T-helper 1 cell treated with Interleukin-12 subunit alpha and Interleukin-12 subunit beta and Interleukin-4 antibody, amounts not matched to agents 30 ng/mL and 1 ng/mL, for 36 hours (primary cell): Measurements from ENCODE around the gene HS3ST6. TPM values are rescaled to one million over a fixed set of nuclear protein-coding genes. Genes with fewer than 3 reads are reported as not detected.
"Not testable (repeated sequence)": the region's sequence is repeated elsewhere in the genome, so short reads cannot be mapped to it uniquely, and the experiment has no call there.

ENCODE experiments used
- intact Hi-C: fragments of 100-400 bp; cut with micrococcal nuclease; formaldehyde crosslinking; loops from one replicate; pipeline ENCODE4 v1.15.1; 2024
- total RNA-seq: library from RNA; stranded (reverse); gene quantifications from 2 replicates; pipeline ENCODE4 v1.2.3, GENCODE V29; 2022

Gene HS3ST6
- total RNA-seq, 1 donor from 2014 or later, result not detected

DNA sequence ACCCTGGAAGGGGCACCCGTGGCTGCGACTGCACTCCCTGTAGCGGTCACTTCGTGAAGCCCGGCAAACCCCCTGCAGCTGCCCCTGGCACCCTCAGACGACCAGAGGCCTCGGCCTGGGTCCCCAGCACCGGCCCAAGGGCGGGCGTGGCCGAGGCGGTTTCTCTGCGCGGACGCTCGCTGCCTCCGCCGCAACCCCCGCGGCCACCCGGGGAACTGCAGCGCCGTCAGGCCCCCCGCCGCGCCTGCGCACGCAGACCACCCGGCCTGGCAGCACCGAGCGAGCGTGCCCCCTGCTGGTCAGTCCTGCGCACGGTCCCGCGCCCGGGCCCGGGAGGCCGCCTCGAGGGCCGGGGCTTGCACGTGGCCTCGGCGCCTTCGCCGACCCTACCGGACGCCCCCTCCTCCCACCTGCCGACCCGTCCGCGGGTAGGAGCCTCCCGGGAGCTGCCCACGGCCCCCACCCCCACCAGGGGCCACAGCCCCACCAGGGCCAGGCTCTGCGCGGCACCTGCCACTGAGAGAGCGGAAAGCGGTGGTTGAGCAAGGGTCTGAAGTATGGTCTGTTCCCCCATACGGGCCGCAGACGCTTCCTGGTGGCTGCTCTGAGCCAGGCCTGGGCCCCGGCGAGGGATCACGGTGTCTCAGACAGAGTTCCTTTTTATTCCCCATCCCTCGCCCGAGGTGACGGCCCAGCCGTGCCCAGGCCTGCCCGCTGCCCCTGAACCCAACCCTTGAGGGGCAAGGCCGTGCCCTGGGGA lies 11.5 kb upstream of the HS3ST6 start:
- intact Hi-C loops, result loop anchor here (1.0 to 5.0 kb wide), 4 partner anchors 13 to 156 kb away; partner anchors contain the start of genes FAHD1, HAGH, MRPS34 and MSRB1

DNA sequence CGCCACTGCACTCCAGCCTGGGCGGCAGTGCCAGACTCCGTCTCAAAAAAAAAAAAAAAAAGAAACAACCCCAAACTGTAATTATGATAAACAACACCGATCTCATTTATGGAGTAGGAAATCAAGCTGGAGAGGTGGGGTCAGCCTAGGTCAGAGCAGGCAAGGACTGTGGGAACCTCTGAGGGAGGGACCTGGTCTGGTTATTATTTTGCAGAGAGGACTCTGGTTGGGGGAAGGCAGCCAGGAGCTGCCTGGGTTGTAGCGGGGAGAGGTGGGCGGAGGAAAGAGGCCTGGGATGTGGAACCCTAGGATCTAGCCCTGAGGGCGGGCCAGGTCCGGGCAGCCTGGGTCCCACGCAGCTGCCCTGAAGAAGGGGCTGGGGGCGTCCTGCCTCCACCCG lies 10.9 kb upstream of the HS3ST6 start:
- intact Hi-C loops, result loop anchor here (1.0 to 5.0 kb wide), 4 partner anchors 14 to 156 kb away; partner anchors contain the start of genes FAHD1, HAGH, MRPS34 and MSRB1

DNA sequence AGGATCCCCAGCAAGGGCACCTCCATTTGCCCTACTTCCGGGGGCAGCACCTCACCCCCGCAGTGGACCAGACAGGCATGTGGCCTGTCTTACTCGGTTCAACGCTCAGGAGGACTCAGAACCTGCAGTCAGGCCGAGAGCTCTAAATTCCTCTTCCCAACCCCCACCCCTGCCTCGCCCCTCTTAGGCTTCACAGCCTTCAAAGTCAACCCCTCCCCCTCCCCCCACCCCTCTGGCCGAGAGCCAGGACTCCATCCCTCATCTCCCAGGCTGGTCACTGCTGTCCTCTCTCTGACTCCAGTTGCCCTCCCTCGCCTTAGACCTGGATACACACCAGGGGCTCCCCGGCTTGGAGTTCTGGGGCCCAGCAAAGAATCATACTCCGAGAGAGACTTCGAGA lies 8.1 kb upstream of the HS3ST6 start:
- intact Hi-C loops, result loop anchor here (5.0 kb wide), 1 partner anchor 99 kb away; the partner anchor contains the start of genes FAHD1 and HAGH

DNA sequence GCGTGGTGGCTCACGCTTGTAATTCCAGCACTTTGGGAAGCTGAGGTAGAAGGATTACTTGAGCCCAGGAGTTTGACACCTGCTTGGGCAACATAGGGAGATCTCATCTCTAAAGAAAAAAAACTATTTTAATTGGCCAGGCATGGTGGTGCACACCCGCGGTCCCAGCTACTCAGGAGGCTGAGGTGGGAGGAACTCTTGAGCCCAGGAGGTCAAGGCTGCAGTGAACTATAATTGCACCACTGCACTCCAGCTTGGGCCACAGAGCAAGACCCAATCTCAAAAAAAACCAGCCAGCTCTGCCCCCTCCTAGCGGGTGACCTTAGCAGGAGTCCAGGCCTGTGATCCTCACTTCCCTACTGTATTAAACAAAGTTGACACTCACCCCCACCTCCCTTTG lies 5.9 kb upstream of the HS3ST6 start:
- intact Hi-C loops, result no loop called here

DNA sequence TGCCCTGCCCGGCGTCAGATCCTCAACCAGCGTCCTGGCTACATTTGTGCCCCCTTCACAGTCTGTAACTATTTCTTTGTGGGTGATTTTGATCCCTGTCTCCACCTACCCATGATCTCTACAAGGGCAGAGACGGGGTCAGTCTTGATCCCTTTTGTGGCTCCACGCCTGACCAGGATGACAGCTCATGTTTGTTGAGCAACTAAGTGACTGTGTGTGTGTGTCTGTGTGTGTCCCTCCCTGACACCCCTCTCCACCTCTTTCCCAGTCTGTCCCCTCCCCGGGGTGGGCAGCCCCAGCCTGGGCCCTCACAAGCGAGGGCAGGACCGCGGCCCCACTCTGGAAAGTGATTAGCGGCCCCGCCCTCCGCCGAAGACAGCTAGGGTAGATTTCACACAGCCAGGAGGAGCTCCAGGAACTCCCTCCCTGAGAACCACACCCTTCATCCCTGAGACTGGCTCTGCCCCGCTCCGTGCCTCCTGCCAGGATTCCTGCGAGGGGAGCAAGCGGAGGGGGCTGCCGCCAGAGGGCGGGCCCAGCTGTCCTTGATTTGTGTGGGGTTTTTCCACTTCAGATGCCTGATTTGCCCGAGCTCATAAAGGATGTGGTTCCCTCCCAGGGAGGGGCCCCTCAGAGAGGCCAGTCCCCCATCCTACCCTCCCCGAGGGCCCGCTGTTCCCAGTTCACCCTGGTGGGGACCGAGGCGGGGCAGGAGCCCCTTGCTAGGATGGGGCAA lies 5.3 kb upstream of the HS3ST6 start:
- intact Hi-C loops, result no loop called here

DNA sequence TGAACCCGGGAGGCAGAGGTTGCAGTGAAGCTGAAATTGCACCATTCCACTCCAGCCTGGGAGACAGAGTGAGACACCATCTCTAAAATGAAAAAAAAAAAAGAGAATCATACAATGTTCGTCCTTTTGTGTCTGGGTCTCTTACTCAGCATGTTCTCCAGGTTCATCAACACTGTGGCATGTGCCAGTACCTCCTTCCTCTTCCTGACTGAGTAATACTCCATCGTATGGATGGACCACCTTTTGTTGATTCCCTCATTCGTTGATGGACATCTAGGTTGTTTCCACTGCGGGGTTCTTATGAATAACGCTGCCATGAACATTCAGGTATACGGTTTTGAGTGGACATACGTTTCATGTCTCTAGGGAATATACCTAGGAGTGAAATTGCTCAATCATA lies 4.1 kb upstream of the HS3ST6 start:
- intact Hi-C loops, result no loop called here

DNA sequence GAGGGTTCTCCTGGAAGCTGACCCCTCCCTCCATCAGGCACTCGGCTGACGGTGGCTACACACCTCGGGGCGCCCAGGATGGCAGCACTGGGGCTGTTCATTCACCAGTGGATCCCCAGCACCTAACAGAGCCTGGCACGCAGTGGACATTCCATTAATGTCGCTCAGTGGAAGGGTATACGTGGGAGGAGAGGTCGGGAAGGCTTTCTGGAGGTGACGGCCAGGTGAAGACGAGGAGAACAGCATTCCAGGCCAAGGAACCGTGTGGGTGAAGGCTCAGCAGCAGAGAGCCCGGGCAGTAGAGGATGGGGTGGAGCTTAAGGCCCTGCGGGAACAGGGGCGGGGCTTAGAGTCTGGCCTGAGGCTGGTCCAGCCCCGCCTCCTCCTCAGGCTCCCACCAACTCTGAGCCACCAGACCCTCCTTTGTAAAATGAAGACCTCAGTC lies 2.5 kb upstream of the HS3ST6 start:
- intact Hi-C loops, result no loop called here

DNA sequence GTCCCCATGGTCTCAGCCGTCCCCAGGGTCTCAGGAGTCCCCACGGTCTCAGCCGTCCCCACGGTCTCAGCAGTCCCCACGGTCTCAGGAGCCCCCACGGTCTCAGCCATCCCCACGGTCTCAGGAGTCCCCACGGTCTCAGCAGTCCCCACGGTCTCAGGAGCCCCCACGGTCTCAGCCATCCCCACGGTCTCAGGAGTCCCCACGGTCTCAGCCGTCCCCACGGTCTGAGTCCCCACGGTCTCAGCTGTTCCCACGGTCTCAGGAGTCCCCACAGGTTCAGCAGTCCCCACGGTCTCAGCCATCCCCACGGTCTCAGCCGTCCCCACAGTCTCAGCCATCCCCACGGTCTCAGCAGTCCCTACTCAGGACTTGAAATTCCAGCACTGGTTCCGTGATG lies 1.9 kb upstream of the HS3ST6 start:
- intact Hi-C loops, result not testable (repeated sequence)

DNA sequence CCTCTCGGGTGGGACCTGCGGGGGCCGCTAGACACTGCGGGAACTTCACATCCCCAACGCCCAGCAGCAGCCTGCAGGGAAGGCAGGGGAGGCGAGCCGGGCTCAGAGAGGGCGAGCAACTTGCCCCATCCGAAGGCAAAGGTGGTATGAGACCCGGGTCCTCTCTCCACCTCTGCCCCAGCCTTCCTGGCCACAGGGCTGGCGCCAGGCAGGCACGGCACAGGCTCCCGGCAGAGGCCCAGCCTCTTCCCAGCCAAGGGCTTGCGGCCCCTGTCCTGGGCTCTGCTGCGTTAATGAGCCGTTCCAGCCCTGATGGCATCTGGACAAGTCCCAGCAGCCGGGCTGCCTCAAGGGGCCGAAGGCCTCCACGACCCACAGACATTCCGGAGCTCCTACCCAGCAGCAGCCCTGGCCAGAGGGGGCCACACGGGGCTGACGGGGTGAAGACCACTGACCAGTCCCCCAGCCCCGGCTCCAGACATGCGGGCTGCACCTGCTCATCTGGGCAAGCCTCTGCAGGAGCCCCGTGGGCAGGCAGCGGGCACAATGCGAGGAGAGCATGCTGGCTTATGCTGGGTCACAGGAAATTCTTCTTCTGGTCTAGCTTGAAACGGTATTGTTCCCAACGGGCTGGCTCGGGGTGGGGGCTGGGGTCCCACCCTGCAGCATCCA lies 1.2 kb upstream of the HS3ST6 start:
- intact Hi-C loops, result no loop called here

DNA sequence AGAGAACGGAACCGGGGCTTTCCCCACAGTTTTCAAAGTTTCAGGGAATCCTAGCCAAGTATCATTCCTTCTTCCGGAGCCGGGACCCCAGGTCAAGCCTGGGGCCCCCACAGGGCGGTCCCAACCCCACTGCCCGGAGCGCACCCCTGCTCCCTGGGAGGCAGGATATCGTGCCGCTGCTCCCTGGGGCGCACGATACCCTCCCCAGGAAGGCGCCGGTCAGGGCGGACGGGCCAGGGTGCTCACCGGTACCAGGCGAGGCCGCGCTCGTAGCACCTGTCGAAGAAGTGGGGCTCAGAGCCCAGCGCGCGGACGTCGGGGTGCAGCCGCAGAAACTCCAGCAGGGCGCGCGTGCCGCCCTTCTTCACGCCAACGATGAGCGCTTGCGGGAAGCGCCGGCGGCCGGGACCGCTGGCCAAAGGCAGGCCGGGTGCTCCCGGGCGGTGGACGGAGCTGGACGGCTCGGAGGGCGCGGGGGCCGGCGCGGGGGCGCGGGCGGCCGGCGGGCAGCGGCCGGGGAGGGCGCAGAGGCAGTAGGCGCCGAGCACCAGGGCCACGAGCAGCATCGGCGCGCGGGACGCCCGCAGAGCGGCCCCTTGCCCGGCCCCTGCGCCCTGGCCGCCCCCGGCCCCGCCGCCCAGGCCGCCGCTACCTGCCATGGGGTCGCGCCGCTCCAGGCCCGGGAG lies 407 bp downstream of the HS3ST6 start:
- intact Hi-C loops, result no loop called here

DNA sequence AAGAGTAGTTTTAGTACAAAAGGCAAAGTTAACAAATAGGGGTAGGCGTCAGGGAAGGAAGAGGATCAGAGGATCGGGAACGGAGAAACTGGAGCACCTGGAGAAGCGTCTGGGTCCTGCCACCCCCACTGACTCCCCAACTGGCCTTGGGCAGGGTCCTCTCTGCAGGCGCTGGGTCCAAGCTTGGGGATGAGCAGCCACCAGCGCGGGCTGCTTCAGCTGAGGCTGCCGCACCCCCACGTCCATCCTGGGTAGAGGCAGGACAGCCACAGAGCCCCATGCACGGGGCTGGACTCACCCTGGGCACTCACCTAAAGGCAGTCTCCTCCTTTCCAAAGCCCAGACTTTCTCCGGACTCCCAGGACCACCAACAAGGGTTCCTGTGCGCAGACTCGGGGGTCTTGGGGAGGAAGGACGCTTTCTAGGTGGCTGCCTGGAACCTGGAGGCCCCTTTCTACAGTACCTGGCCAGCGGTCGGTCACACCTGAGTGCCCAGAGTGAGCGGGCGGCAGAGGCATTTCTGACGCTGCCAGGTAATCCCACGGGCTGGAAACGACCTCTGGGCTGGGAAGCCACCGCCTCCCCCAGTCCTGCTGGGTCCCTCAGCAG lies 1.1 kb downstream of the HS3ST6 start:
- intact Hi-C loops, result no loop called here

DNA sequence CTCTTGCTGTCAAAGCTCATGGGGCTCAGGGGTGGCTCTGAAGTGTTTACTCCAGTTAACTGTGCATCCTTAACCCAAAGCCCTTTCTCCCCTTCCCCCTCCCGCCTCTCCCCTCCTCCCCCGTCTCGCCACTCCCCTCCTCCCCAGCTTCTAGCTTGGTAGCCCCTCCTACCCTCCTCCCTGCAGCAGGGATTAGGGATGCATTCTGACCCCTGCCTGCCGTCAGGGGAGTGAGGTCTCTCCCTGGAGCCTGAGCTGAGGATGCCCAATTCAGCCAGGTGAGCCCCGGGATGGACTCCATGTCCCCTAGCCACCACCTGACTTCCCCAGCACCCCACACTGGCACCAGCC lies 1.6 kb downstream of the HS3ST6 start:
- intact Hi-C loops, result no loop called here

DNA sequence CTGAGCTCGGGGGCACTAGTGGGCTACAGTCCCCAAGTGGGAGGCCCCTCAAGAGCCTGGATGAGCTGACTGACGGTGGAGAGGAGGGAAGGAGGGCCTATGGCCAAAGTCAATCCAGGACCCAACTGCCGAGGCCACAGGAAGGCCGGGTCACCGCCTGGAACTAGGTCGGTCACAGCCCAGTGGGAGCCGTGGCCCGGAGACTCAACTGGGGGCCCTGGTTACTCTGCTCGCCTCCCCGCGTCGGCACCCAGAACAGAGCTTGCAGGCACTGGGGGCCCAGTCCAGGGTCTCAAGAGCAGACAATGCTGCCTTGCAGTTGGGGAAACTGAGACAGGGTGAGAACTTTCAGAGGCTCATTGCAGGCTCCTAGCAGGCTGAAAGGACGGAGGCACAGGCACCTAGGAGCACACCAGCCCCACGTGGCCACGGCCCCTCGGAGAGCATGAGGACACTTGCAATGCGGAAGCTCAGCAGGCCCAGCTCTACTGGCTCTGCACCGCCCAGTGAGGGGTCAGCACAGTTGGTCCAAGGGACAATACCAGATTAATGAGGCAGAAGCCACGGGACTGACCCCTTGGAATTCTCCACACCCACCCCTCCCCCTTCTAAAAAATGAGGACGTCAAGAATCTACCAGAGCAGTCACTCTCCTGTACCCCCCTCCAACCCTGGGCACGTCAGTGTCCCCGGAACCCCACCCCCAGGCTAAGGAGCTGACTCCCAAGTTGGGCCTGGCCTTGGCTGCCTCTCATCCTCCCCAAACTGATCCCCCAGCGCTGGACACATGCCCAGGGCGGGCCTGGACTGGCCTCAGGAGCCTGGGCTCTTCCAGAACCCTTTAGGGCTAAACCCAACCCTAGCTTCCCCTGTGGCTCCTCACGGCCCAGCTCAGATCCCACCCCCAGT lies 2.2 kb downstream of the HS3ST6 start:
- intact Hi-C loops, result no loop called here

DNA sequence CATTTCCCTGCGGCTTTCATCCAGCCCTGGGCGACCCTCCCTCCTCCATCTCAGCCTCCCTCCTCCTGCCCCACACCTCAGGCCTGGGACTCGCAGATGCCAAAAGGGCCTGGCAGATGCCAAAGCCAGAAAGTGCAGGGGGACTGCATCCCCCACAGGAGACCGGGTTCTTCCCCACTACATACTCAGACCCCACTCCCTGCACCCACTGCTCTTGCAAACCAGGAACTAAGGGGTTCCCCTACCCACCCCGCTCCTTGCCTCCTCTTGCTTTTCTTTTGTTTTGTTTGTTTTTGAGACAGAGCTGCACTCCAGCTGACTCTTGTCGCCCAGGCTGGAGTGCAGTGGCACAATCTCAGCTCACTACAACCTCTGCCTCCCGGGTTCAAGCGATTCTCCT lies 3.2 kb downstream of the HS3ST6 start:
- intact Hi-C loops, result no loop called here

DNA sequence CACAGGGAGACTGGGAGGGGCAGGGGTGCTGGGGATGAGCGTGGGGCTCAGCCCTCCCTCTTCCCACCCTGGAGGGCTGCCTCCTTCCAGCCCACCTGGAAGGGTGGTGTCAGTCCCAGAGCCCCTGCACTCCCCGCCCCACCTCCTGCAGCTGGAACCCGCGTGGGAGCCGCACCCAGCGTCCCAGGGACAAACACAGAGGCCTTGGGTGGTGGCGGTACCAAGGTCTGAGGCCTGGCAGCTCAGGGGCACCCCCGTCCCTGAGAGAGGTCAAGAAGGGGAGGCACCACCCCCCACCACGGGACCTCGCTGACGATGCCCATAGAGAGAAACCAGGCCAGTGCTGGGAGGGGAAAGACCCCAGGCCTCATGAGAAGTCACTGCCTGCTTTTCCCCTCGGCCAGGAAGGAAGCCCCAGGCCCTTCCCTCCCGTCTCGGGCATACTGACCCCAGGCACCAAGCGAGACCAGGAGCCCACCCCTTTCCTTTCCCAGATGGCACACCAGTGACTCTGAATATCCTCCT lies 4.1 kb downstream of the HS3ST6 start:
- intact Hi-C loops, result no loop called here

DNA sequence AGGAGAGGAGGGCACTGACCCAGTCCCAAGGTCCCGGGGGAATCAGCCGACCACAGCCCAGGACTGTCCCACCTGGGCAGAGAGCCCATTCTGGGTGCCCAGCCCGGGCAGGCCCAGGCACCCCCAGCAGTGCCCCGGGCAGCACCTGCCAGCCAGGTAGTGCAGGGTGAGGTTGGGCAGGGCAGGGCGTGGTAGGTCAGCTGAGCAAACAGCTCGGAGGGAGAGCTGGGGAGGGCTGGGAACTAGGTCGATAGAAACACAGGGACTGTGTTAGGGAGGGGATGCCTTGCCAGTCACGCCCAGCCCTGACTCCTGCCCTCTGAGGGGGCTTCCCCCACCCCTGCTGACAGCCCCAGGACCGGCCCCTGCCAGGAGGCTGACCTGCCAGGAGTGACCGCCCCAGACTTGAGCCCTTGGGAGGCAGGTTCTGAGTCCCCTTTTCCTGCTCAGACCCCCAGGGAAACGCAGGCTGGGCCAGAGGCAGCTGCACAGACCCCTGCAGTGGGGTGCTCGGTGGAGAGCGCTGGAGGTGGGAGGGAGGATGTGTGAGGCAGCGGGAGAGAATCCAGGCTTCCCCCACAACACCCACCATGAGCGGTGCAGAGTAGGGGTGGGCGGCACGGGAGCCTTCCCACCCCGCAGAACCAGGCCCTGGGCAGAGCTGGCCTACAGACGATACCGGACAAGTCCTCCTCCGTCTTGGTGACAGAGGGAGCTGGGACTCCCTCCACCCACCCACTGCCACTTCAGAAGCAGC lies 4.7 kb downstream of the HS3ST6 start:
- intact Hi-C loops, result no loop called here

DNA sequence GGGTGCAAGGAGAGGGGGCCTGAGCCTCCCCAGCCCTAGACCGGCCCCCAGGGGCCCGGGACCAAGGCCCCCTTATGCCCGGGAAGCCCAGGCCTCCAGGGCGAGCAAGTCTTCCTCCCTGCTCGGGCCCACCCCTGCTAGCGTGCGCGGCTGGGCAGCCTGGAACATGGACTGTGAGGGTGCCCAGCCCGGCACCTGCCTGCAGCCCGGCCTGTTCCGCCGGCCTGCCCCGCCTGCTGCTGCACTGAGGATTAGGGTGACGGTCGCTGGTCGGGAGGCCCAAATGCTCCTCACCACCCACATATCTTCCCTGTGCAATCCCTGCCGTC lies 6.0 kb downstream of the HS3ST6 start:
- intact Hi-C loops, result no loop called here

DNA sequence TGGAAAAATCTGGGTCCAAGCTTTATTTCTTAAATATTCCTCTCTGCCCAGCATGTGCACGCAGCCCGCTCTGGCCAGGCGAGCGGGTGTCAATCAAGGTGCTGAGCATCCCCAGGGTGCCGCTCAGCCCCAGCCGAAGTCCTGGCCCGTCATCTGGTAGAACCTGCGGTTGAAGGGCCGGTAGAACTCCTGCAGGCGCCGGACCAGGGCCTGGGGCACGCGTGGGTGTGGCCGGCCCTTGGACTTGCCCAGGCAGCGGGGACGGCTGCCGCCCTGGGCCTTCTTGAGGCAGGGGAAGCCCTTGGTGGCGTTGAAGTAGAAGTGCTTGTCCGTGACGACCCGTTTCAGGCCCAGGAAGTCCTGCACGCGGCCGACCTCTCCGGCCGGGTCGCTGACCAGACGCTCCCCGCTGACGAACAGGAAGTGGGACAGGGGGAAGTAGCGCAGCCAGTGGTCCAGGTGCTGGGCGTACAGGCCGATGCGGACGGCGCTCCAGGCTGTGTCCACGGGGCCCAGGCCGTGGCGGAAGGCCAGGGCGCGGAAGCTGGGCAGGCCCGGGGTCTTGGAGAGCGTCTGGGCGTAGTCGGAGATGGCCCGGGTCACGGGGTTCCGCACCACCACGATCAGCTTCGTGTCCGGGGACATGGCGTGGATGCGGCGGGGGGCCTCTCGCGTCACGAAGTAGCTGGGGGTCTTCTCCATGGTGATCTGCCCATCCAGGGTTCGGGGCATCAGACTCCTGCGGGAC lies 6.6 kb downstream of the HS3ST6 start:
- intact Hi-C loops, result no loop called here
